SK-N-SH treated with all-trans-retinoic acid at 6 μM for 48 hours (cell line): ENCODE measurements around the gene GRIFIN.

ENCODE experiments used
- ISL1 ChIP-seq: fragments of 250-450 bp; sonication (Bioruptor Pico); IDR thresholded peaks from 2 replicates; pipeline ENCODE4 v2.1.2; 2022; ENCODE audit warnings: mild to moderate bottlenecking, moderate library complexity
- OSR1 ChIP-seq: fragments of 250-450 bp; sonication (Bioruptor Pico); IDR thresholded peaks from 2 replicates; pipeline ENCODE4 v1.8.0; 2022; ENCODE audit warnings: moderate library complexity, mild to moderate bottlenecking, inconsistent platforms
- PATZ1 ChIP-seq: fragments of 250-450 bp; sonication (Bioruptor Pico); IDR thresholded peaks from 2 replicates; pipeline ENCODE4 v1.8.0; 2020; ENCODE audit warnings: mild to moderate bottlenecking, moderate library complexity, borderline replicate concordance
- POU6F1 ChIP-seq: fragments of 250-450 bp; sonication (Bioruptor Pico); IDR thresholded peaks from 2 replicates; pipeline ENCODE4 v1.8.0; 2021; ENCODE audit warnings: low read depth, mild to moderate bottlenecking, moderate library complexity, borderline replicate concordance
- PPARA ChIP-seq: fragments of 250-450 bp; sonication (Bioruptor Pico); IDR thresholded peaks from 2 replicates; pipeline ENCODE4 v1.5.0; 2020; ENCODE audit warnings: mild to moderate bottlenecking, borderline replicate concordance
- RARB ChIP-seq: fragments of 250-450 bp; sonication (Bioruptor Pico); IDR thresholded peaks from 2 replicates; pipeline ENCODE4 v1.8.0; 2021; ENCODE audit warnings: mild to moderate bottlenecking, moderate library complexity
- SNAI2 ChIP-seq: fragments of 250-450 bp; sonication (Bioruptor Pico); IDR thresholded peaks from 2 replicates; pipeline ENCODE4 v1.5.0; 2020; ENCODE audit warnings: mild to moderate bottlenecking, moderate library complexity
- TCF4 ChIP-seq: fragments of 250-450 bp; sonication (Bioruptor Pico); IDR thresholded peaks from 2 replicates; pipeline ENCODE4 v1.8.0; 2021; ENCODE audit warnings: mild to moderate bottlenecking, moderate library complexity, borderline replicate concordance
- TSHZ2 ChIP-seq: fragments of 250-450 bp; sonication (Bioruptor Pico); IDR thresholded peaks from 2 replicates; pipeline ENCODE4 v1.5.0; 2020; ENCODE audit warnings: mild to moderate bottlenecking, moderate library complexity
- ZC3H10 ChIP-seq: fragments of 250-450 bp; sonication (Bioruptor Pico); IDR thresholded peaks from 2 replicates; pipeline ENCODE4 v1.5.1; 2021; ENCODE audit warnings: mild to moderate bottlenecking, moderate library complexity
- ZFP30 ChIP-seq: fragments of 450-650 bp; formaldehyde crosslinking; IDR thresholded peaks from 2 replicates; pipeline ENCODE4 v1.5.0; 2022; ENCODE audit warnings: mild to moderate bottlenecking, moderate library complexity
- ZNF565 ChIP-seq: fragments of 450-650 bp; formaldehyde crosslinking; conservative IDR thresholded peaks from 2 replicates; pipeline ENCODE4 v1.5.0; 2020; ENCODE audit warnings: low read depth, mild to moderate bottlenecking, moderate library complexity
- TF ChIP-seq, protein P1 (sequence below): fragments of 250-450 bp; sonication (Bioruptor Pico); IDR thresholded peaks from 2 replicates; pipeline ENCODE4 v1.5.1; 2020; ENCODE audit warnings: low read depth, mild to moderate bottlenecking, moderate library complexity

DNA sequence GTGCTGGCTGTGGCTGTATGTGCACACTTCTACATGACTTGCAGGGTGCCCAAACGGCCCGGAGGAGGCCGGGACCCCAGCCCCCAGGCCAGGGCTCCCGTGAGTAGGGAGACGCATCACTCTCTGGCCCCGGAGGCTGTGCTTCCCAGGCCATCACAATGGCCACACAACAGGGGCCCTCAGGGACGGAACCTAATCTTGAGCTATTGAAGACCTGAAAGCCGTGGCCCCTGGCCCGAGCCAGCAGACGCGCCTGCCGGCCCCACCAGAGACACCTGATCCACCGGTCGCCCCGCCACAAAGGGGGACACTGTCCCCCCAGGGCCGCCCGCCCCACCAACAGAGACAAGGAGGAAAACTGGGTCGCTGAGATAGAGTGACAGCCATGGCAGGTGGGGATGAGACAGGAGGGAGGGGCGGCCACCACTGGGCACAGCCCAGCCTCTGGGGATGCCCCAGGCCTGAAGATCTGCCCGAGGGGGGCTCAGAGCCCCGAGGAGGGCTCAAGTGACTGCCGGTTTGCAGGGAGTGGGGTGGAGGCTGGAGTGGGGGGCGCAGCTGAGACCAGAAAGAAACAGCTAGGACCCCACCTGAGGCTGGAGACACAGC, 33.2 kb upstream of the GRIFIN start:
- TF ChIP-seq ISL1 (CRISPR knock-in tag) (no peak), OSR1 (CRISPR knock-in tag) (no peak), TCF4 (no peak), TSHZ2 (CRISPR knock-in tag) (no peak), ZC3H10 (CRISPR knock-in tag) (no peak), SNAI2 (CRISPR knock-in tag) (no peak), PPARA (CRISPR knock-in tag) (no peak), RARB (CRISPR knock-in tag) (no peak), POU6F1 (CRISPR knock-in tag) (no peak), PATZ1 (CRISPR knock-in tag) (no peak), ZFP30 (CRISPR knock-in tag) (no peak), ZNF565 (CRISPR knock-in tag) (no peak)
- TF ChIP-seq, protein P1, sequence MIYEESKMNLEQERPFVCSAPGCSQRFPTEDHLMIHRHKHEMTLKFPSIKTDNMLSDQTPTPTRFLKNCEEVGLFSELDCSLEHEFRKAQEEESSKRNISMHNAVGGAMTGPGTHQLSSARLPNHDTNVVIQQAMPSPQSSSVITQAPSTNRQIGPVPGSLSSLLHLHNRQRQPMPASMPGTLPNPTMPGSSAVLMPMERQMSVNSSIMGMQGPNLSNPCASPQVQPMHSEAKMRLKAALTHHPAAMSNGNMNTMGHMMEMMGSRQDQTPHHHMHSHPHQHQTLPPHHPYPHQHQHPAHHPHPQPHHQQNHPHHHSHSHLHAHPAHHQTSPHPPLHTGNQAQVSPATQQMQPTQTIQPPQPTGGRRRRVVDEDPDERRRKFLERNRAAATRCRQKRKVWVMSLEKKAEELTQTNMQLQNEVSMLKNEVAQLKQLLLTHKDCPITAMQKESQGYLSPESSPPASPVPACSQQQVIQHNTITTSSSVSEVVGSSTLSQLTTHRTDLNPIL (CRISPR knock-in tag): no peak
